ENCODE data around the gene CDH16.

GRCh38 chr16:66918803-66919568 lies at the start of gene CDH16:
- TF ChIP-seq CTCF (IDR thresholded peaks at IDR 0.05): no peak
- TF ChIP-seq POLR2A (IDR thresholded peaks at IDR 0.05): no peak
- no peak for TF ChIP-seq POLR2AphosphoS5 (IDR thresholded peaks at IDR 0.05)
- no peak for TF ChIP-seq EP300 (IDR thresholded peaks at IDR 0.05)

All from sigmoid colon (tissue), 4 donors.